K562 (cell line): ENCODE data around the gene FMNL2. TPM values are rescaled to one million over a fixed set of nuclear protein-coding genes. Genes with fewer than 3 reads are reported as not detected.

Source experiments
- ATAC-seq: fragments of 200-7000 bp; cut with Tn5 transposase; 3 replicates; pipeline ENCODE4 v1.9.1; 2020; ENCODE audit warnings: moderate library complexity
- BruUV-seq: library from RNA; stranded (reverse); fragments of 400-500 nt; replicated peaks from 2 replicates; lab custom pipeline; 2021; lab: Mats Ljungman, UMichigan
- CTCF ChIA-PET: fragments of 300-600 bp; formaldehyde crosslinking; extraction: SDS; loops from one replicate; lab custom pipeline; 2021; ENCODE audit warnings: low intra/inter-chr PET ratio; lab: Yijun Ruan, JAX
- POLR2A ChIA-PET: fragments of 300-600, 350-650 bp; sonication (Branson Sonifier 250); formaldehyde crosslinking; extraction: SDS; loops from one replicate; lab custom pipeline; 2021; ENCODE audit warnings: antibody characterized with exemption, inconsistent platforms; lab: Yijun Ruan, JAX
- DNase-seq, 4 experiments: peaks; one replicate each; pipeline versions ENCODE4 v3.0.0 to v3.0.0-alpha.2; 2011 to 2018; ENCODE audit warnings: low spot score in 3 of 4, mixed read lengths in 3 of 4; ENCODE audit errors: extremely low read depth in 1 of 4
- FAIRE-seq: peaks from 2 replicates; lab custom pipeline; 2011; peaks lifted over from hg19 to GRCh38; lab: Jason Lieb, UNC
- H2AFZ ChIP-seq: 2 replicates; pipeline ENCODE4 v1.6.0; 2011; ENCODE audit warnings: low read depth, low read length, control low read depth, inconsistent platforms
- H3K27ac ChIP-seq: fragments of 200-600 bp; 3 replicates; pipeline ENCODE4 v1.8.0; 2011; ENCODE audit warnings: low read depth, mild to moderate bottlenecking, control low read depth, inconsistent platforms, low read length, moderate library complexity, mixed read lengths; ENCODE audit errors: extremely low read depth
- H3K27me3 ChIP-seq, 2 experiments: fragments of 300-600 bp in 1 of 2; 2 replicates in 1 of 2; 3 replicates in 1 of 2; pipeline versions ENCODE4 v1.6.0 to v1.8.0; 2011; ENCODE audit warnings: inconsistent platforms in 2 of 2, low read length in 2 of 2, mild to moderate bottlenecking in 1 of 2, mixed read lengths in 1 of 2, moderate library complexity in 1 of 2; ENCODE audit not compliant: control insufficient read depth in 2 of 2, insufficient read depth in 2 of 2
- H3K36me3 ChIP-seq: fragments of 300-600 bp; 3 replicates; pipeline ENCODE4 v1.8.0; 2011; ENCODE audit warnings: mild to moderate bottlenecking, low read length, inconsistent platforms; ENCODE audit not compliant: control insufficient read depth, insufficient read depth
- H3K4me1 ChIP-seq, 2 experiments: fragments of 200-600 bp in 1 of 2; replicated peaks in 1 of 2; 2 replicates in 1 of 2; 3 replicates in 1 of 2; pipeline versions ENCODE4 v1.5.1 to v1.8.0; 2011; ENCODE audit warnings: inconsistent platforms in 2 of 2, low read length in 2 of 2, mild to moderate bottlenecking in 1 of 2, mixed read lengths in 1 of 2, moderate library complexity in 1 of 2; ENCODE audit not compliant: control insufficient read depth in 2 of 2, insufficient read depth in 2 of 2
- H3K4me2 ChIP-seq: 2 replicates; pipeline ENCODE4 v1.6.1; 2011; ENCODE audit warnings: low read length, control low read depth, inconsistent platforms, mixed read lengths; ENCODE audit not compliant: insufficient read depth
- H3K4me3 ChIP-seq: fragments of 200-600 bp; sonication (generic), shearing (Covaris generic); 2 replicates; pipeline ENCODE4 v1.5.1; 2016; ENCODE audit warnings: control low read depth, inconsistent platforms
- H3K79me2 ChIP-seq: fragments of 200-600 bp; 3 replicates; pipeline ENCODE4 v1.8.0; 2011; ENCODE audit warnings: low read length, inconsistent platforms; ENCODE audit not compliant: control insufficient read depth, insufficient read depth
- H3K9ac ChIP-seq, 2 experiments: 2 replicates each; pipeline versions ENCODE4 v1.6.0 to v1.6.1; 2011; ENCODE audit warnings: low read depth in 2 of 2, low read length in 2 of 2, control low read depth in 1 of 2, inconsistent platforms in 1 of 2, mild to moderate bottlenecking in 1 of 2, mixed read lengths in 1 of 2; ENCODE audit not compliant: insufficient read depth in 1 of 2
- H3K9me1 ChIP-seq: one replicate; pipeline ENCODE4 v1.6.0; 2011; ENCODE audit warnings: inconsistent platforms, mild to moderate bottlenecking, low read length, moderate library complexity; ENCODE audit not compliant: control insufficient read depth, insufficient read depth
- H3K9me3 ChIP-seq: replicated peaks from 2 replicates; pipeline ENCODE4 v1.5.1; 2011; ENCODE audit warnings: low read depth, low read length, inconsistent platforms; ENCODE audit not compliant: control insufficient read depth, insufficient read depth
- H4K20me1 ChIP-seq: replicated peaks from 2 replicates; pipeline ENCODE4 v1.6.1; 2011; ENCODE audit warnings: low read length, inconsistent platforms, mixed read lengths; ENCODE audit not compliant: control insufficient read depth, insufficient read depth
- GABPB2 ChIP-seq: fragments of 250-450 bp; sonication (Bioruptor Pico); conservative IDR thresholded peaks from 2 replicates; pipeline ENCODE4 v1.5.1; 2021; ENCODE audit warnings: mild to moderate bottlenecking
- NFATC3 ChIP-seq: fragments of 450-650 bp; IDR thresholded peaks from 2 replicates; pipeline ENCODE4 v1.6.1; 2017; ENCODE audit warnings: mild to moderate bottlenecking
- NR2C1 ChIP-seq, 2 experiments: fragments of 450-650 bp; IDR thresholded peaks; 2 replicates each; pipeline ENCODE4 v1.6.1; 2017; ENCODE audit warnings: mild to moderate bottlenecking in 2 of 2, antibody characterized with exemption in 1 of 2, inconsistent platforms in 1 of 2, missing compliant biosample characterization in 1 of 2, missing genetic modification characterization in 1 of 2
- SIN3A ChIP-seq, 2 experiments: fragments of 150-350 bp in 1 of 2; IDR thresholded peaks; 2 replicates each; pipeline ENCODE4 v1.6.1; 2011 to 2016; ENCODE audit warnings: borderline replicate concordance in 2 of 2, low read depth in 2 of 2, low read length in 2 of 2, mild to moderate bottlenecking in 2 of 2, moderate library complexity in 2 of 2; ENCODE audit not compliant: control insufficient read depth in 1 of 2
- ZNF217 ChIP-seq: sonication (generic); formaldehyde crosslinking; IDR thresholded peaks from 2 replicates; pipeline ENCODE4 v1.8.0; 2022; ENCODE audit warnings: mild to moderate bottlenecking, missing genetic modification reagents
- WGBS: fragments of 100-300 bp; shearing (Covaris generic); methylation state at CpG from one replicate; pipeline ENCODE4 v1.1.6; 2016; ENCODE audit warnings: low coverage, mixed read lengths; ENCODE audit not compliant: insufficient coverage; ENCODE audit errors: missing lambda C conversion rate; 5-methylcytosine and 5-hydroxymethylcytosine counted together
- in situ Hi-C: fragments of 300-500 bp; cut with MboI; formaldehyde crosslinking; loops from 4 replicates; pipeline ENCODE4 v1.15.0; 2018; ENCODE audit warnings: inconsistent platforms, mixed read lengths
- intact Hi-C: fragments of 100-400 bp; cut with micrococcal nuclease; formaldehyde crosslinking; loops from 2 replicates; pipeline ENCODE4 v1.14.2; 2022
- polyA plus RNA-seq, 8 experiments: library from polyadenylated mRNA; depleted of rRNA in 4 of 8; stranded (reverse) in 5 of 8; unstranded in 3 of 8; fragments of >200 nt; fragmentation: Nextera tagmentation in 2 of 8; fragmentation: Illumina TruSeq in 1 of 8; extraction: Ambion mirVana in 2 of 8; extraction: Trizol in 1 of 8; gene quantifications; 2 replicates each; pipeline versions ENCODE4 v1.2.1 to v1.2.3, GENCODE V29; 2011 to 2014; ENCODE audit warnings: inconsistent platforms in 1 of 8, missing spikeins in 1 of 8
- total RNA-seq, 7 experiments: library from RNA; depleted of rRNA in 6 of 7; stranded (reverse); fragments of >200 nt in 6 of 7; fragmentation: Illumina TruSeq in 2 of 7; extraction: Trizol in 2 of 7; gene quantifications; 2 replicates each; pipeline versions ENCODE4 v1.2.1 to v1.2.3, GENCODE V29; 2011 to 2021; ENCODE audit warnings: low replicate concordance in 1 of 7
- TF ChIP-seq, protein P1 (sequence below): fragments of 450-650 bp; conservative IDR thresholded peaks from 2 replicates; pipeline ENCODE4 v1.6.1; 2016; ENCODE audit warnings: missing genetic modification characterization, low read depth, mild to moderate bottlenecking, missing compliant biosample characterization, moderate library complexity
- TF ChIP-seq, protein P2 (sequence below): fragments of 450-650 bp; formaldehyde crosslinking; IDR thresholded peaks from 2 replicates; pipeline ENCODE4 v1.4.0; 2020; ENCODE audit warnings: mild to moderate bottlenecking

Gene FMNL2
- total and polyA plus RNA-seq, 9 of the 15 experiments (the other 6 are each of a cell fraction or from before 2014, with no cell fraction given): 0.15 to 0.49 (median 0.24) TPM; not detected in 1

DNA sequence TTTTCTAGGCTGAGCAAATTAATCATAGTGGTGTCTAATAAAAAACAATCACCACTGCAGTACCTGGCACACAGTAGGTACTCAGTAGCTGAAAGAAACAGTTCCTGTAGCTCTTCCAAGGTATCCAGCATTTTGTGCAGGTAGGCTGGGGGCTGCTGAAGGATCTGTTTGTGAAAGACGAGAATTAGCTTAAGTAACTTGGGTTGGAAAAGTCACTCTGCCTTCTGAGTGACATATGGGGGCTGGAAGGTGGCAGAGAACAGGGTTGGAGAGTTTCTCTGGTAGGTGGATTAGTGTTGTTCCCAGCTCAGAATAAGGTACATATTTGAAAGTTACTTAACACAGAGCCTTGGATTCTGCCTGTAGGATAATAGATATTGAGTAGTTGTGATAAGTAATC lies 72.8 kb downstream of the FMNL2 start:
- TF ChIP-seq, protein P1, sequence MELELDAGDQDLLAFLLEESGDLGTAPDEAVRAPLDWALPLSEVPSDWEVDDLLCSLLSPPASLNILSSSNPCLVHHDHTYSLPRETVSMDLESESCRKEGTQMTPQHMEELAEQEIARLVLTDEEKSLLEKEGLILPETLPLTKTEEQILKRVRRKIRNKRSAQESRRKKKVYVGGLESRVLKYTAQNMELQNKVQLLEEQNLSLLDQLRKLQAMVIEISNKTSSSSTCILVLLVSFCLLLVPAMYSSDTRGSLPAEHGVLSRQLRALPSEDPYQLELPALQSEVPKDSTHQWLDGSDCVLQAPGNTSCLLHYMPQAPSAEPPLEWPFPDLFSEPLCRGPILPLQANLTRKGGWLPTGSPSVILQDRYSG (tag): no peak
- TF ChIP-seq, protein P2, sequence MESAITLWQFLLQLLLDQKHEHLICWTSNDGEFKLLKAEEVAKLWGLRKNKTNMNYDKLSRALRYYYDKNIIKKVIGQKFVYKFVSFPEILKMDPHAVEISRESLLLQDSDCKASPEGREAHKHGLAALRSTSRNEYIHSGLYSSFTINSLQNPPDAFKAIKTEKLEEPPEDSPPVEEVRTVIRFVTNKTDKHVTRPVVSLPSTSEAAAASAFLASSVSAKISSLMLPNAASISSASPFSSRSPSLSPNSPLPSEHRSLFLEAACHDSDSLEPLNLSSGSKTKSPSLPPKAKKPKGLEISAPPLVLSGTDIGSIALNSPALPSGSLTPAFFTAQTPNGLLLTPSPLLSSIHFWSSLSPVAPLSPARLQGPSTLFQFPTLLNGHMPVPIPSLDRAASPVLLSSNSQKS (CRISPR knock-in tag): no peak
- TF ChIP-seq SIN3A (IDR thresholded peaks at IDR 0.05; ENCODE audit: borderline replicate concordance in 2 of 2, control insufficient read depth in 1 of 2, low read depth in 2 of 2, low read length in 2 of 2) (no peak), GABPB2 (CRISPR knock-in tag) (no peak), NFATC3 (no peak), ZNF217 (CRISPR knock-in tag) (no peak), NR2C1 (IDR thresholded peaks at IDR 0.05) (no peak), NR2C1 (tag; IDR thresholded peaks at IDR 0.05) (no peak)
- TF ChIP-seq, all 486 proteins: peak for 0
- H3K9ac ChIP-seq: no peak overlapping the region
- H4K20me1 ChIP-seq: no peaks in the 10 kb centered on the region
- no peaks in the 10 kb centered on the region for H3K9me3 ChIP-seq
- H2AFZ ChIP-seq: no peak overlapping the region
- no peaks in the 10 kb centered on the region; a peak in 1 of 5 replicates for H3K27me3 ChIP-seq
- ChIA-PET CTCF (no interaction called here), POLR2A (interaction anchor here (0.6 to 1.1 kb wide), 2 partner anchors 12 to 176 kb away, joined by 3 to 5 read pairs; no protein-coding TSS in a partner anchor)
- no peaks in the 10 kb centered on the region for H3K36me3 ChIP-seq
- no peaks in the 10 kb centered on the region for H3K4me1 ChIP-seq
- intact Hi-C loops (no loop called here), in situ Hi-C loops (no loop called here)
- BruUV-seq: no TSS peak
- WGBS: 0% methylated on average over 1 of the region's 1 CpG
- no peak overlapping the region for H3K27ac ChIP-seq
- no peak for ATAC-seq
- FAIRE-seq: no peak
- no peak for DNase-seq
- no peaks in the 10 kb centered on the region for H3K9me1 ChIP-seq
- H3K4me2 ChIP-seq: no peak overlapping the region
- no peaks in the 10 kb centered on the region for H3K79me2 ChIP-seq
- H3K4me3 ChIP-seq: no peak overlapping the region
